ENCODE results near the gene TAF11.
"Not testable (repeated sequence)": the region's sequence is repeated elsewhere in the genome, so short reads cannot be mapped to it uniquely, and the experiment has no call there.

TAF11 gene
- 12.1 to 40.3 (median 26.1) reads per million in 17 experiments for total RNA-seq

GRCh38 chr6:34887753-34888513 is at the start of gene TAF11:
TSS of gene TAF11 (minus strand) at chr6:34888042. CDS start at chr6:34887957, 85 bp downstream.
- DNase-seq: peak; percentile 95 to 97 (median 96)

GRCh38 chr6:34934516-34934915 is 46.7 kb upstream of the TAF11 start:
- peak; percentile 11 to 52 (median 45) for DNase-seq

- DNase-seq: not testable (repeated sequence)
Measured at GRCh38 chr6:34932202-34932601, 44.4 kb upstream of the TAF11 start.

- DNase-seq: no peak
Measured at GRCh38 chr6:34930221-34930620, 42.4 kb upstream of the TAF11 start.

GRCh38 chr6:34929241-34929978 is 41.6 kb upstream of the TAF11 start:
- DNase-seq: no peak

GRCh38 chr6:34928695-34929094 is 40.9 kb upstream of the TAF11 start:
- no peak for DNase-seq

GRCh38 chr6:34928220-34928619 is 40.4 kb upstream of the TAF11 start:
- DNase-seq: no peak

- no peak for DNase-seq
Measured at GRCh38 chr6:34926655-34927054, 38.8 kb upstream of the TAF11 start.

- no peak for DNase-seq
Measured at GRCh38 chr6:34924831-34925625, 37.2 kb upstream of the TAF11 start.

GRCh38 chr6:34922177-34922663 is 34.4 kb upstream of the TAF11 start:
- no peak for DNase-seq

- no peak for DNase-seq
Measured at GRCh38 chr6:34920097-34920496, 32.3 kb upstream of the TAF11 start.

- no peak for DNase-seq
Measured at GRCh38 chr6:34919651-34920050, 31.8 kb upstream of the TAF11 start.

- no peak for DNase-seq
Measured at GRCh38 chr6:34917626-34918285, 29.9 kb upstream of the TAF11 start.

- no peak for DNase-seq
Measured at GRCh38 chr6:34916348-34916967, 28.6 kb upstream of the TAF11 start.

GRCh38 chr6:34914358-34914757 is 26.5 kb upstream of the TAF11 start:
- DNase-seq: no peak

GRCh38 chr6:34912715-34913464 is 25.0 kb upstream of the TAF11 start:
- no peak for DNase-seq

- DNase-seq: no peak
Measured at GRCh38 chr6:34911822-34912221, 24.0 kb upstream of the TAF11 start.

GRCh38 chr6:34909320-34909883 is 21.6 kb upstream of the TAF11 start:
- no peak for DNase-seq

GRCh38 chr6:34908194-34908593 is 20.4 kb upstream of the TAF11 start:
- no peak for DNase-seq

- peak in 2 of 4 experiments; percentile 27 to 57 for DNase-seq
Measured at GRCh38 chr6:34906826-34907225, 19.0 kb upstream of the TAF11 start.

Data from suppressor macrophage (primary cell).